NOMO-1 (cell line): ENCODE results near the gene DYRK2.
"Not testable (repeated sequence)": the region's sequence is repeated elsewhere in the genome, so short reads cannot be mapped to it uniquely, and the experiment has no call there.

ENCODE experiments used
- DNase-seq, 2 experiments: peaks; one replicate each; lab custom pipeline; 2025; ENCODE audit not compliant: unreplicated experiment in 2 of 2; lab: John Stamatoyannopoulos, UW

The DYRK2 gene

GRCh38 chr12:67669217-67669933, 20.8 kb downstream of the DYRK2 start:
- DNase-seq = no peak

DNA sequence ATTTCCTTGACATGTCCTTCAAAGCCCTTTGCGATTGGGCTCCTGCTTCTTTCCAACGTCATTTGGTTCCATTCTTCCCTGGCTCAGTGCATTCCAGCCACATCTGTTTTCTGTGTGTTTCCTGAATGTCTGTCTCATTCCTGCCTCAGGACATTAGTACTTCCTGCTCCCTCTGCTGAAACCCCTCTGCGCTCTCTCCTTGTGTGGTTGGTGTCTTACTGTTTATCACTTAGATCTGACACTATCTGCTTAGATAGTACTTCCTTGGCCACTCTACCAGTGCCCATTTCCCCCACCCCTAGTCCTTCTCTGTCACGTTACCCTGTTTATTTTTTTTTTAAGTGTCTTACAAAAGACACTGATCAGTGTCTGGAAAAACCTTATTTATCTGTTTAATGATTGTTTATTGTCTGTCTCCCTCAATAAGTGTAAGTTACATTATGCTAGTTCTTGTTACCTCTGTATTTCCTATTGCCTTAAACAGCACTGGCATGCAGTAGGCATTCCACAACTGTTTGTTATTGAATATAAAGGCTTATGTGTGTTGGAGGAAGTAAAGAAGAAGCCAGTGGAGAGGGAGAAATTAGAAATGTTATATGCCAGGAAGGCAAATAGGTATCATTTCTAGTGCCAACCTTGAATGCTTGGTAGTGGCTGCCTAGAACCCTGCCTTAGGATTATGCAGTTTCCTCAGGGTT, 21.5 kb downstream of the DYRK2 start:
- DNase-seq = no peak

DNA sequence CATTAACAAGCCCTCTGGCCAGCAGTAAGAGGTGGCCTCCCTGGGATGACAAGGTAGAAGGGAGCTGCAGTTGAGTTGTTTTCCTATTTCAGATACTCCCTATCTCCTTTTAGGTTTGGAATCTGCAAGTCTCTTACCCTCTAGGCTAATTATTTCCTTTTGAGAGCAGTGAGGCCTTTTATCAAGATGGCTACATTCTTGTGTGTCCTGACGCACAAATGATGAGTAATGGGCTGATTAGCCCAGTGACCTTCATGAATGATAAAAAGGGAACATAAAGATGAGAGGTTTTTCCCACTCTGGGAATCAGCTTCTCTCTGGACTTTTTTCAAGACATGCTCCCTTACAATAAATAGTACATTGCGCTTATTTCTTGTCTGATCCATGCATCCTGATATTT, 22.9 kb downstream of the DYRK2 start:
- DNase-seq = no peak

DNA sequence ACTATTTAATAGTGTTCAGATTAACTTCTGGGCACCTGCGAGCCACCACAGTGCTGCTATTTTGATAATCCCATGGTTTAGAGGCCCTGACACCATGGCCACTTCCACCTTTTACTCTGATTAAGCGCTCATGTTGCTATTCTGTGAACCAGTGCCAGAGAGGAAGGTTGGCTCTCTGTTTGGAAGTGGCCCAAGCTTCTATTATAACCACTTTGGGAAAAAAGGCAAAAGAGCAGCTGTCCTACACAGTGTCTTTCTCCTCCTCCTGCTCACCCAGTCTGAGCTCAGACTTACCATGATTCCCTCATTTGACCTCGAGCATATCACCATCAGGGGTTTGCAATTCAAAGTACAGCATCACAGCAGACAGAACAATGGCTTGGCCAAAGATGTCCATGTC, 23.3 kb downstream of the DYRK2 start:
- no peak for DNase-seq

GRCh38 chr12:67672507-67672906, 24.0 kb downstream of the DYRK2 start:
- not testable (repeated sequence) for DNase-seq

- DNase-seq = not testable (repeated sequence)
These were observed 25.0 kb downstream of the DYRK2 start for GRCh38 chr12:67673509-67673908.

- no peak for DNase-seq
These were observed 25.9 kb downstream of the DYRK2 start for GRCh38 chr12:67674417-67674816.

- DNase-seq = no peak
These were observed 28.1 kb downstream of the DYRK2 start for GRCh38 chr12:67676624-67677023.

DNA sequence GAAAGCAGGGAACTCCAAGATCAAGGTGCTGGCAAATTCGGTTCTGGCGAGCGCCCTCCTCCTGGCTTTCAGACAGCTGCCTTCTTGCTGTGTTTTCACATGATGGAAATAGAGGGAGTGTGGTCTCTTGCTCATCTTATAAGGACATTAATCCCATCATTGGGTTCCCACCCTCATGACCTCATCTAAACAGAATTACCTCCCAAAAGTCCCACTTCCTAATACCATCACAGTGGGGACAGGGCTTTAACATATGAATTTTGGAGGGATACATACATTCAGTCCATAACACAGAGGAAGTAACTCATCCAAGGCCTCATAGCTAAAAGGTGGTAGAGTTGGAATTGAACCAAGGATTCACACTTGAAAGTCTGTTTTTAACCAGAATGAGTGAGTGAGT, 28.6 kb downstream of the DYRK2 start:
- DNase-seq = no peak

GRCh38 chr12:67681105-67681778, 32.7 kb downstream of the DYRK2 start:
- DNase-seq = no peak

GRCh38 chr12:67681941-67682620, 33.5 kb downstream of the DYRK2 start:
- no peak for DNase-seq

GRCh38 chr12:67689385-67689784, 40.8 kb downstream of the DYRK2 start:
- no peak for DNase-seq

GRCh38 chr12:67690656-67691055, 42.1 kb downstream of the DYRK2 start:
- no peak for DNase-seq

DNA sequence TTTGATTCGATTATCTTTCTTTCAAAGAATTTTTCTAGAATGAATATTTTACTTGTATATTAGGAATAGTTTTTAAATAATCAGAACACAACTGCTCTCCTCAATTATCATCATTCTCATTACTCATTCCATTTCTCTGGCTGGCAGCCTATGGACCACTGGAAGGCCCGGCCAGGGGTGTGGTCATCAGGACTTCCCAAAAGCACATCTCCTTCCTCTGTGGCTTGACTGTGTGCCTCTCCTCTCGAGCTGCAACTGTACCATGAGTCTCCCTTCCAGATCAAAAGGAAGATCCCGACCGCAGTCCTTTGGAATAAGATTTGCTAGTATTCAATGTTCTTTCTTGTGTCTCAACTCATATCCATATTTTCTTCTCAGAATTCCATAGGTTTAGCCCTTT, 42.7 kb downstream of the DYRK2 start:
- DNase-seq = no peak

- DNase-seq = no peak
These were observed 43.6 kb downstream of the DYRK2 start for GRCh38 chr12:67692135-67692534.

DNA sequence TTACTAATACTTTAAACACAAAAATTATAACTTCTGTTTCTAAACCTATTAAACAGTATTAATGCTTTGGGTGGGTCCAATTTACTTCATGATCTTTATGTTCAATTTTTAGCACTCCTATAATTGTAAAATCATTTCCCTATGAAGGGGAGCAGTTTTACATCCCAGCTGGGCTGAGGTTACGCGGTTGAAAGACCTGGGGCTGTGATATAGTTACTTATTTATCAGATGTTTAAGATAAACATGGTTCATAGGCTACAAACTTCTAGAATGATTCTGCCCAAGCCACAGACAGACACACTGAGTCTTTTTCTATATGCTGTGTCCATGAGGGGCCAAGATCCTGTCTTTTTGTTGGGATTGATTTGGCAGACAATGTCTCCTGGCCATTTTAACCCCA, 44.4 kb downstream of the DYRK2 start:
- DNase-seq = no peak

DNA sequence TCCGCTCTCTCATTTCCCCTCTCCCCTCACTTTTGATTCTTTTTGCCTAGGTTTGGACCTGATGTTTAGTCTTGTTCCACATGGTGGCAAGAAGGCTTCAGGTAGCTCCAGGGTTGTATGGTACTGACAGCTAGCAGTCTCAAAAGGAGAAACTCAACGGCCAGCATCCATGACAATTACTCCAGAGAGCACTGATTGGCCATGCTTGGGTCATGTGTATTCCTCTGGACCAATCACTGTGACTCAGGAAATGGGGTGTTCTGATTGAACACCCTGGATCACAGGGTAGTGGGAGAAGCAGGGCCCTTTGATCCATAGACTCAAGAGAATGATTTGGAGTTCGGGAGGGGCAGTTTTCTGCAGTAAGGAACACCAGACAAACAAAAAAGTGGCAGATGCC, 45.3 kb downstream of the DYRK2 start:
- no peak for DNase-seq

- DNase-seq = no peak
These were observed 45.9 kb downstream of the DYRK2 start for GRCh38 chr12:67694306-67694900.

GRCh38 chr12:67695974-67696373, 47.4 kb downstream of the DYRK2 start:
- DNase-seq = no peak

- no peak for DNase-seq
These were observed 48.9 kb downstream of the DYRK2 start for GRCh38 chr12:67697443-67697842.

DNA sequence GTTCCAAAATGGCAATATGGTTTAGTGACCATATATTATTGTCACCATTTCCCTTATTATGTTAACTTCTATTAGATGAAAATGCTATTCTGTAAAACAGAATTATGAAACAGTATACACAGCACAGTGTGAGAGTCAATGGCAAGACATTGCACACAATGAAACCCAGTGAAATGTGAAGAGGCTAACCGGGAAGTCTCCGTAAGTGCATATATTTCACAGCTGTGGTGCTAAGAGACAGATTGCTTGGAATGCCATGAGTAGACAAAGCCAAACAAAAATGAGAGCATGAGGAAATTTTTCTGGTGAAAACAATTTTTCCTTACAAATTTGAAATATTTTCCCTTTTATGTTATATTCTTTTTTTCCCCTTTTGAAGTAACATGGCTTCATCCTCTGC, 49.4 kb downstream of the DYRK2 start:
- DNase-seq = no peak
